GDM1 (cell line): ENCODE data around the gene PTCH2.

Experiments used
- DNase-seq: peaks from one replicate; lab custom pipeline; 2025; lab: John Stamatoyannopoulos, UW

Gene PTCH2

GRCh38 chr1:44842862-44843655, at the start of gene PTCH2:
PTCH2 (minus strand) TSS chr1:44843253; CDS start chr1:44842932, 321 bp downstream.
- DNase-seq, result no peak

GRCh38 chr1:44890007-44890406, 47.0 kb upstream of the PTCH2 start:
- DNase-seq, result no peak

DNA sequence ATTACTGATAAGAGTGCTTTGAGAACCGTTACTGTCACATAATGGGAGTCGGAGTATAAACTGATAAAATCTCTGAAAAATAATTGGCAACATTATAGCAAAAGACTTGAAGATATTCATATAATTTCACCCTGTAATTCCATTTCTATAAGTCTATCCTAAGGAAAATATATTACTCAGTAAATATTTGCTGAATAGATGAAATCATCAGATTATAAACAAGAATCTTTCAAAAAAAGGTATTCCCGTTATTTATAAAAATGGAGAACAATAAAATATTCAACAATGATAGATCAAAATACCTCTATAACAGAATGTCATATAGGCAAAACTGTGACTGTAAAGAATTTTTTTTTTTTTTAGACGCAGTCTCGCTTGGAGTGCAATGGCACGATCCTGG, 42.4 kb upstream of the PTCH2 start:
- no peak for DNase-seq

DNA sequence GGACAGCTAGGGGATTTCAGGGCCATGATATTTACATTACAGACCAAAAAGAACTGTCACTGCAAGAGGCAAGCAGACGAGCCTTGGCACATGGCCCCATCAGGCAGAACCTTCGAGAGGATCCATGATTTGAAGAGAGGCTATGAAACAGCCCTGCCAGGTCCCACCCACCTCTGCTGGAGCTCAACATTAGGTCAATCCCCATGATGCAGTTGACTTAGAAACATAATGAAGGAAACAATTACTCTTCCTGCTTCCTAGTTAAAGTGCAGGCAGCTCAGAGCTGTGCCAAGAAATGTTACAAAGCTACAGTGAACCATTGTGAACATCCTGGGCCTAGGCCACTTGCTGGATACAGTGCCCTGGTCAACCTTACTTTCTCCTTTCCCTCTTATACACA, 41.7 kb upstream of the PTCH2 start:
- DNase-seq, result no peak

- no peak for DNase-seq
Observed at GRCh38 chr1:44881011-44881632, 38.1 kb upstream of the PTCH2 start.

GRCh38 chr1:44874155-44874554, 31.1 kb upstream of the PTCH2 start:
- DNase-seq, result no peak

DNA sequence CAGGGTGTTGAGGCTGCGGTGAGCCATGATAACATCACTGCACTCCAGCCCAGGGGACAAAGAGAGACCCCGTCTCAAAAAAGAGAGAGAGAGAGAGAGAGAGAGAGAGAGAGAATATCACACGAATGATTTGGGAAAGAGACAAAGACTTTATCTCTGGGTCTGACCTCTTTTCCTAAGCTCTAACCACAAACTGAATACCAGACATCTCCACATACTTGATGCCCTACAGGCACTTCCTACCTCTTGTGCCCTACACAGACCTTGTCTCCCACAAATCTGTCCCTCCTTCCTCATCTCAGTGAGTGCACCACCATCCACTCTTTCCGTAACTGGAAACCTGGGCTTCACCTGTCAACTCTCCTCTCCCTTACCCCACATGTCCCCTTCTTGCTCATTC, 27.0 kb upstream of the PTCH2 start:
- DNase-seq, result no peak

DNA sequence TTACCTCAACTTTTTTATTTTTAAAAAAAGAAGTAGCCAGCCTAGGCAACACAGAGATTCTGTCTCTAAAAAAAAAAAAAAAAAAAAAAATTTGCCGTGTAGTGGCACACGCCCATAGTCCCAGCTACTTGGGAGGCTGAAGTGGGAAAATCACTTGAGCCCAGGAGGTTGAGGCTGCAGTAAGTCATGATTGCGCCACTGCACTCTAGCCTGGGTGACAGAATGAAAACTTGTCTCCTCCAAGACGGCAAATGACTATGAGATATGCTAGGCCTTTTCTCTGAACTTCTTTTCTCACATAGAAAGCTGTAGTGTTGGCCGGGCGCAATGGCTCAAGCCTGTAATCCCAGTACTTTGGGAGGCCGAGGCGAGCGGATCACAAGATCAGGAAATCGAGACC, 24.7 kb upstream of the PTCH2 start:
- DNase-seq, result no peak

- no peak for DNase-seq
Observed at GRCh38 chr1:44862829-44863401, 19.9 kb upstream of the PTCH2 start.

GRCh38 chr1:44860891-44861425, 17.9 kb upstream of the PTCH2 start:
- DNase-seq, result no peak

- no peak for DNase-seq
Observed at GRCh38 chr1:44860331-44860730, 17.3 kb upstream of the PTCH2 start.

- DNase-seq, result no peak
Observed at GRCh38 chr1:44857446-44857845, 14.4 kb upstream of the PTCH2 start.

DNA sequence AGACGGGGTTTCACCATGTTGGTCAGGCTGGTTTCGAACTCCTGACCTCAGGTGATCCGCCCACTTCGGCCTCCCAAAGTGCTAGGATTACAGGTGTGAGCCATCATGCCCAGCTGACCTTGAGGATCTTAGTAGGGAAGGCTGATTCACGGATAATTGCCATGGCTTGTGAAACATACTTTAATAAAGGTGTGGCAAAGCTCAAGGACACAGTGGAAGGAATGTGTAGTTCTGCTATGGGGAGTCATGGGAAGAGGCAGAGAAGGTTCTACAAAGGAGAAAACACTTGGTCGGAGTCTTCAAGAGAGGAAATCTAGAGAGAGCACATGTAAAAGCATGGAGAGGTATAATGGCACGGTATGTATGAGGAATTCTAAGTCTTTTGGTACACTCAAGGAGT, 12.7 kb upstream of the PTCH2 start:
- no peak for DNase-seq

DNA sequence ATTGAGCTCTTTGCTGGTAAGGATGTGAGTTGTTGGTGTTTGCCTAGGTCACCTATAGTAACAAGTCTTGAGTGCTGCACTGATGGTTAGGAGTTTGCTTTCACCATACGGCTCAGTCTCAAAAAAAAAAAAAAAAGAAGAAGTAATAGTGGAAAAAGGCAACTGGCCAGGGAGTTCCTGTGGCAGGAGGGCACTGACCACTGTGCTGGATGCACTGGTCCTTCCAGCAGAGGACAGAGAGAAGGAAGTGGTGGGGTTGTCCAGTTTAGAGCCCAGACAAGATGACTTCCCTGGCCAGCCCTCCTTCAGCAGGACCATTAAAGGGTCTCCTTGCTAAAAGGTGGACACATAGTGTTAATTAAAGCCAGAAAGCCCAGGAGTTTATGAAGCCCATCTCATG, 11.9 kb upstream of the PTCH2 start:
- no peak for DNase-seq

- DNase-seq, result no peak
Observed at GRCh38 chr1:44853201-44853600, 10.1 kb upstream of the PTCH2 start.

GRCh38 chr1:44851308-44851707, 8.3 kb upstream of the PTCH2 start:
- no peak for DNase-seq

DNA sequence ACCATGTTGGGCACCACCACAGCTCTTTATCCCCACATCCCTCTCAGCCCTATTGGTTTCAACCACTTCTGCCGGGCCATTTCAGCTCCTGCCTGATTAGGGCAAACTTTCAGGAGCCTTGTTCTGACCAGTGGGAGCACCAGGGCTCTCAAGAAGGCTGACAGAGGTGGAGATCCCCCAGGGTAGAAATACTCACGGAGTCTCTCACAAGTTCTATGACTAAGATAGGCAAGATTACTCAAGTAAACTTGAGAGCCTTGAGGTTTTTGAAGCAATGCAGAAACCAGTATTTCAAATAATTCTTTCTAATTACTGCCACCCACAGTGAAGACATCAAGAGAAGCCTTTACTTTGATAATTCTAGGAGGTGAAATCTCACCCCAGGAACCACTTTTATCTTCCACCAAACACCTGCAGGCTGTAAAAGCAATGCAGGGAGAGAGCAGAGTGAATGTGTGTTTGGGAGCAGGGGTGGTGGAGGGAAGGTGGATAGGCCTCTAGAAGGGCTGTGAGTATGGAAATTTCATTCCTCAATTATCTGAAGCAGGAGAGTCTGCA, 6.6 kb upstream of the PTCH2 start:
- DNase-seq, result no peak

DNA sequence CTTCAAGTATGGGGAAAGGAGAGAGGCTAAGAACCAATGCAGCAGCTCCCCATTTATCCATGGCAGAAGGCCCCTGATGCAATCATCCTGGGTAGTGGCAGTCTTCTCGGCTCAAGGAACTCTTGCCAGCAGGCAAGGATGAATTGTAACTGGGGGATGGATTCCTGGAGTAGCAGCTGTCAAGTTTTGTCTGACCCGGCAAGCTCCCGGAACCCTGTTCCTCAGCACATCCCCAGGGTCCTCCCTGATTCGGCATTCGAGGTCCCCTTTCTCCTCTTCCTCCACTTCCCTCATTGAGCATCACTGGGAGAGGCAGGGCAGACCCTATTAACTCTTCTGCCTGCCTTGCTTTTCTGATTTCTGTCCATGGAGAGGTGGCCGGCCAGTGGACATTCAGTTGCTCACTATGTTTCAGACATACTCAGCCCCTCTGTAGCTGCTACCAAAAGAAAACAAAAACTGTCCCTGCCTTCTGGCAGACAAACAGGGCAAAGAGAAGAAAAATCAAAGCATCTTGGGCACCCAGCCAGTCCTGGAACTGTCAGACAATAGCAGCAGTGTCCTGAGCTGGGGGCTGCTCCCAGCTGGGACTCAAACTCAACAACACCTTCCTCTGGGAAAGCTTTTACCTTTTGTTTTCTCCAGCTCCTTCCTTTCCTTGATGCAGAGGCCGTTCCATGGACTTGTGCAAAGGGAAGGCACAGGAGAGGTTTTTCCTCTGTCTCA, 5.6 kb upstream of the PTCH2 start:
- no peak for DNase-seq

- no peak for DNase-seq
Observed at GRCh38 chr1:44847845-44848244, 4.8 kb upstream of the PTCH2 start.

DNA sequence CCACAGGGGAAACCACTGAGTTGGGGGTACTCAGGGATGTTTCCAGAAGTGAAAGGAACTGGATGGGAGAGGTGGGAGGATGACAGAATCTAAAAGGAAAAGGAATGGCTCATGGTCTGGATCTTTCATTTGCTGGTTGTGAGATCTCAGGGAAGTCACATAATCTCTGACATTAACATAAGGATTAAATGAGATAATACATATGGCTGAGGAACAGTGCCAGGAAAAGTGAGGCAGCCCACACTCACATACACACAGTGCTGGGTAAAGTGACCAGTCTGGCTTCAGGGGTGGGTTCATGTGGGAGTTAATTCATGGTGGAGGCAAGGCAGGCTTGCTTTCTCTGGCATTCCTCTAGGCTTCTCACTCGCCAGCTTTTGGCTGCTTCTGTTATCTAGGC, 3.9 kb upstream of the PTCH2 start:
- DNase-seq, result no peak

DNA sequence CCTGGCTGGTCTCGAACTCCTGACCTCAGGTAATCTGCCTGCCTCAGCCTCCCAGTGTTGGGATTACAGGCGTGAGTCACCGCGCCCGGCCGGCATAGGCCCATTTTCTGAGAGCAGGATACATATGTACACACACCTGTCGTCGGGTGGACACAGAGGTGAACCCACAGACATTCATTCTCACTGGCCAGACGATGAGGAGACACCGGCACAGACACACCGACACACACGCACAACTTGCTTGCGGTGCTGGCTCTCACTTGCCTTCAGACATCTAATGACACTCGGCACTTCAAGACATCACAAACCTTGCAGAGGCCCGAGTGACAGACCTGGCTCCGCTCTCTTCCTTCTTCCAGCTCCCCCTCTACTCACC, 579 bp downstream of the PTCH2 start:
- DNase-seq, result no peak

DNA sequence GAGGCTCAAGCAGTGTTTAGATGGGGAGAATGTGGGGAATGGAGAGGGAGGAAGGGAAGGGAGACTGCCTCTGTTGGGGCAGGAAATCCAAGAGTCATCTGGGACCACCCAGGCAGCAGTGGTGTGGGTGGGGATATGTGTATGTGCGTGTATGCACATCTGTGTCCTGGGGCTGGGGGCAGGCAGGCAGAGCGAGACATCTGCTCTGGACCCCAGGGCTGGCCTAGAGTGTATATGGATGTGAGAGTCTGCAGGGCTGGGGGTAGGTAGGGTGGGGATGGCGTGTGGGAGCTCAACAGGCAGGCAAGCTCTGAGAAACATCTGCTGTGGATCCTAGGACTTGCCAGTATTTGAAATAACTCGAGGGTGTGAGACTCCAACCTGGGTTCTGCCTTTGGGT, 3.5 kb downstream of the PTCH2 start:
- DNase-seq, result no peak
